ENCODE measurements around the gene SLCO2A1.

- TF ChIP-seq CTCF (IDR thresholded peaks at IDR 0.05) (no peak), POLR2A (IDR thresholded peaks at IDR 0.05) (no peak), EP300 (IDR thresholded peaks at IDR 0.05) (no peak), POLR2AphosphoS5 (IDR thresholded peaks at IDR 0.05) (no peak)
These were observed 56.3 kb downstream of the SLCO2A1 start for GRCh38 chr3:133973249-133973980.
